ENCODE results near the gene GET4. TPM values are rescaled to one million over a fixed set of nuclear protein-coding genes. Genes with fewer than 3 reads are reported as not detected.

The GET4 gene
- total RNA-seq, 1 experiment from 2014 or later = 44.8 TPM

DNA sequence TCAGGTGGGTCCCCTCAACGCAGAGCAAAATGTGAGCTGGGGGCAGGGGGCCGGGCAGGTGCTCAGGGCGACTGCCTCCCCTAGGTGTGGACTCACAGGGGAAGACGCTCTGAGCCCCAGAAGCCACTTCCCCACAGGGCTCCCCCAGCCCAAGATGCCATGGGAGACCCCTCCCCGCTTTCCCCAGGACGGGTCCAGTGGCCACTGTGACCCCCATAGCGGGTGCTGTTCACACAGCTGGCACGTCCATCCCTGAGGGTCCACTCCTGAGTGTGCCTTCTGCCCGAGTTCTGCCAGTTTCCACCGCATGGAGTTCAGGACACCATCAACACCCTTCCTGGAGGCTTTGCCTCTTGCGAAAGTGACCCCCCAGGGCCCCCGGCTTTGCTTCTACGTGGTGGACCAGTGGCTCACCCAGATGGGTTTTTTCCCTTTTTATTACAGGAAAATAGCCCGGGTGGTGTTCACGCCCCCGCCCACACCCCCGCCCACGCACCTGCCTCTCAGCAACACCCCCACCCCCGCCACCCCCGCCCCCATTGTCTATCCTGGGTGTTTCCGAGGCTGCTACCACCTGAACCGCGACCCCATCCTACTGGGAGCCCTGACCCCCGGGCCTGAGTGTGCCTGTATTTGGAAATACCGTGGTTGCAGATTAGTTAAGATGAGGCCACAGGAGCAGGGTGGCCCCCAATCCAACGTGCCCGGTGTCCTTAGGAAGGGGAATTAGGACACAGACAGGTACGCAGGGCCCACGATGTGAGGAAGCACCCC is 46.2 kb downstream of the GET4 start:
- BruUV-seq (replicated peaks) = no TSS peak
- no peak overlapping the region for H2AFZ ChIP-seq (ENCODE audit: low read depth, low read length, poor library complexity, severe bottlenecking)
- no peak overlapping the region for H3K4me2 ChIP-seq (ENCODE audit: low read length)
- H3K27me3 ChIP-seq (ENCODE audit: insufficient read depth, low read length) = no peaks in the 10 kb centered on the region
- no peaks in the 10 kb centered on the region for H3K9me2 ChIP-seq (ENCODE audit: insufficient read depth)
- H3K27ac ChIP-seq (ENCODE audit: low read depth, low read length) = no peak overlapping the region
- ChIA-PET POLR2A (no interaction called here), RAD21 (ENCODE audit: low non-redundant PET in 1 of 2, low total read pairs in 2 of 2, uncharacterized antibody in 2 of 2, unreplicated experiment in 2 of 2) (no interaction called here), CTCF (no interaction called here)
- DNase-seq (ENCODE audit: low read depth, low spot score) (no peak), ATAC-seq (no peak)
- H3K9me3 ChIP-seq (ENCODE audit: control insufficient read depth in 1 of 2, insufficient read depth in 1 of 2, low read depth in 1 of 2, low read length in 2 of 2) = no peaks in the 10 kb centered on the region
- H3K36me3 ChIP-seq (ENCODE audit: control insufficient read depth in 1 of 2, insufficient read depth in 2 of 2, low read length in 2 of 2) = no peaks in the 10 kb centered on the region
- H4K20me1 ChIP-seq (ENCODE audit: insufficient read depth) = no peaks in the 10 kb centered on the region
- H3K4me1 ChIP-seq (ENCODE audit: control insufficient read depth in 1 of 2, insufficient read depth in 2 of 2, low read length in 2 of 2) = peaks cover 0 to 13% of the 10 kb centered on the region in 2 experiments; a peak in 2 of 4 replicates
- no peak overlapping the region for H3K4me3 ChIP-seq (replicated peaks in 1 of 2; ENCODE audit: low read depth in 1 of 2, low read length in 2 of 2)
- H3K9ac ChIP-seq (ENCODE audit: low read length) = no peak overlapping the region
- no peak for TF ChIP-seq ELF1 (IDR thresholded peaks at IDR 0.05; ENCODE audit: borderline replicate concordance, low read depth)
- no peak for TF ChIP-seq ZBTB33 (IDR thresholded peaks at IDR 0.05; ENCODE audit: extremely low read depth, insufficient replicate concordance, low read length)
- TF ChIP-seq CBX3 (IDR thresholded peaks at IDR 0.05; ENCODE audit: low read depth) = no peak
- TF ChIP-seq POLR2A (IDR thresholded peaks at IDR 0.05; ENCODE audit: borderline replicate concordance, extremely low read depth, insufficient read depth, insufficient read length) = no peak
- no peak for TF ChIP-seq YY1 (IDR thresholded peaks at IDR 0.05; ENCODE audit: extremely low read depth, insufficient replicate concordance, low read depth, low read length)
- TF ChIP-seq ZFX (IDR thresholded peaks at IDR 0.05) = no peak
- TF ChIP-seq RAD21 (IDR thresholded peaks at IDR 0.05; ENCODE audit: low read depth) = no peak
- TF ChIP-seq POLR2AphosphoS5 (IDR thresholded peaks at IDR 0.05; ENCODE audit: low read depth, low read length) = no peak
- TF ChIP-seq, protein P1, sequence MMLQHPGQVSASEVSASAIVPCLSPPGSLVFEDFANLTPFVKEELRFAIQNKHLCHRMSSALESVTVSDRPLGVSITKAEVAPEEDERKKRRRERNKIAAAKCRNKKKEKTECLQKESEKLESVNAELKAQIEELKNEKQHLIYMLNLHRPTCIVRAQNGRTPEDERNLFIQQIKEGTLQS (IDR thresholded peaks at IDR 0.05) = no peak
- TF ChIP-seq, protein P2, sequence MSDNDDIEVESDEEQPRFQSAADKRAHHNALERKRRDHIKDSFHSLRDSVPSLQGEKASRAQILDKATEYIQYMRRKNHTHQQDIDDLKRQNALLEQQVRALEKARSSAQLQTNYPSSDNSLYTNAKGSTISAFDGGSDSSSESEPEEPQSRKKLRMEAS (IDR thresholded peaks at IDR 0.05) = no peak
- TF ChIP-seq EZH2 (IDR thresholded peaks at IDR 0.05) = no peak
- TF ChIP-seq FOSL1 (IDR thresholded peaks at IDR 0.05; ENCODE audit: low read depth) = no peak
- TF ChIP-seq SRF (IDR thresholded peaks at IDR 0.05; ENCODE audit: low read depth) = no peak
- TF ChIP-seq CEBPB (IDR thresholded peaks at IDR 0.05; ENCODE audit: low read depth) = no peak
- TF ChIP-seq, protein P3, sequence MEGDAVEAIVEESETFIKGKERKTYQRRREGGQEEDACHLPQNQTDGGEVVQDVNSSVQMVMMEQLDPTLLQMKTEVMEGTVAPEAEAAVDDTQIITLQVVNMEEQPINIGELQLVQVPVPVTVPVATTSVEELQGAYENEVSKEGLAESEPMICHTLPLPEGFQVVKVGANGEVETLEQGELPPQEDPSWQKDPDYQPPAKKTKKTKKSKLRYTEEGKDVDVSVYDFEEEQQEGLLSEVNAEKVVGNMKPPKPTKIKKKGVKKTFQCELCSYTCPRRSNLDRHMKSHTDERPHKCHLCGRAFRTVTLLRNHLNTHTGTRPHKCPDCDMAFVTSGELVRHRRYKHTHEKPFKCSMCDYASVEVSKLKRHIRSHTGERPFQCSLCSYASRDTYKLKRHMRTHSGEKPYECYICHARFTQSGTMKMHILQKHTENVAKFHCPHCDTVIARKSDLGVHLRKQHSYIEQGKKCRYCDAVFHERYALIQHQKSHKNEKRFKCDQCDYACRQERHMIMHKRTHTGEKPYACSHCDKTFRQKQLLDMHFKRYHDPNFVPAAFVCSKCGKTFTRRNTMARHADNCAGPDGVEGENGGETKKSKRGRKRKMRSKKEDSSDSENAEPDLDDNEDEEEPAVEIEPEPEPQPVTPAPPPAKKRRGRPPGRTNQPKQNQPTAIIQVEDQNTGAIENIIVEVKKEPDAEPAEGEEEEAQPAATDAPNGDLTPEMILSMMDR (IDR thresholded peaks at IDR 0.05 in 2 of 3, conservative IDR thresholded peaks at IDR 0.05 in 1 of 3; ENCODE audit: borderline replicate concordance in 1 of 3, insufficient read depth in 1 of 3, low read depth in 2 of 3, low read length in 2 of 3) = no peak
- no peak for TF ChIP-seq EZH2phosphoT487 (IDR thresholded peaks at IDR 0.05; ENCODE audit: borderline replicate concordance)
- no peak for TF ChIP-seq SIN3A (IDR thresholded peaks at IDR 0.05; ENCODE audit: low read depth)
- H3K79me2 ChIP-seq (ENCODE audit: insufficient read depth, low read length) = no peaks in the 10 kb centered on the region
- intact Hi-C loops (cut with micrococcal nuclease) = no loop called here
